ENCODE data around the gene SMAD5.

SMAD5 gene

DNA sequence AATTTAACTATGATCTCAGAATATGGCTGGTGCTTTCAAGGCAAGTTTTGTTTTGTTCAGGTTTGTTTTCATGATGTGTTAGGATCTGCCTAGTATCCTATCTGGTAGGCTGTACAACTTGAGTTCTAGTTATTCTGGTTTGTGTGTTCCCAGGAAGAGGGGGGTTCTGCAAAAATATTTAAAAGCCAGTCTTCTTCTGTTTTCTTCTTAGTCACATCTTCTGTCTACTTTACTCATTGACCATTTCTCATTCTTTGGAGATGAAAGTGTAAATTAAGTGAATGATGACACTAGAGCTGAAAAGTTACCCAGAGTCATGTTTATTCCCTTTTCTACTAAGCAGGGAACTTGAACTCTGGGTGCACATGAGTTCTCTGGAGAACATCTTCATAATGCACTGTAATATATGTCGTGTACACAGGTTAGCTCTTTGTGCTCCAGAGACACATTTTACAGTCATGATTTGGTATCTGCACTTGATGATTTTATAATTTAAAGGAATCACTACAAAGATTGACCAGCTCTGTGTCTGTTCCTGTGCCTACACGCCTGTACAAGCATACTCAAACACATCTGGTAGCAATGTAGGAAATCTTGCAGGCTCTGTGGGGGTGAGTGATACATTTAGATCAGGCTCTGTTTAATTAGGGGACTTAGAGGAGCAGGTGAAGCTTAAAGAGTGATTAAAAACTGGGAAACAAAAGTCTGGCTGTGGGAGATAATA, 5.0 kb downstream of the SMAD5 start:
- no peak for DNase-seq (ENCODE audit: low read depth)
- TF ChIP-seq, protein P1, sequence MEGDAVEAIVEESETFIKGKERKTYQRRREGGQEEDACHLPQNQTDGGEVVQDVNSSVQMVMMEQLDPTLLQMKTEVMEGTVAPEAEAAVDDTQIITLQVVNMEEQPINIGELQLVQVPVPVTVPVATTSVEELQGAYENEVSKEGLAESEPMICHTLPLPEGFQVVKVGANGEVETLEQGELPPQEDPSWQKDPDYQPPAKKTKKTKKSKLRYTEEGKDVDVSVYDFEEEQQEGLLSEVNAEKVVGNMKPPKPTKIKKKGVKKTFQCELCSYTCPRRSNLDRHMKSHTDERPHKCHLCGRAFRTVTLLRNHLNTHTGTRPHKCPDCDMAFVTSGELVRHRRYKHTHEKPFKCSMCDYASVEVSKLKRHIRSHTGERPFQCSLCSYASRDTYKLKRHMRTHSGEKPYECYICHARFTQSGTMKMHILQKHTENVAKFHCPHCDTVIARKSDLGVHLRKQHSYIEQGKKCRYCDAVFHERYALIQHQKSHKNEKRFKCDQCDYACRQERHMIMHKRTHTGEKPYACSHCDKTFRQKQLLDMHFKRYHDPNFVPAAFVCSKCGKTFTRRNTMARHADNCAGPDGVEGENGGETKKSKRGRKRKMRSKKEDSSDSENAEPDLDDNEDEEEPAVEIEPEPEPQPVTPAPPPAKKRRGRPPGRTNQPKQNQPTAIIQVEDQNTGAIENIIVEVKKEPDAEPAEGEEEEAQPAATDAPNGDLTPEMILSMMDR (IDR thresholded peaks at IDR 0.05; ENCODE audit: low read length, missing control alignments): no peak
- no peak overlapping the region for H3K4me3 ChIP-seq (replicated peaks; ENCODE audit: low read depth, low read length)

DNA sequence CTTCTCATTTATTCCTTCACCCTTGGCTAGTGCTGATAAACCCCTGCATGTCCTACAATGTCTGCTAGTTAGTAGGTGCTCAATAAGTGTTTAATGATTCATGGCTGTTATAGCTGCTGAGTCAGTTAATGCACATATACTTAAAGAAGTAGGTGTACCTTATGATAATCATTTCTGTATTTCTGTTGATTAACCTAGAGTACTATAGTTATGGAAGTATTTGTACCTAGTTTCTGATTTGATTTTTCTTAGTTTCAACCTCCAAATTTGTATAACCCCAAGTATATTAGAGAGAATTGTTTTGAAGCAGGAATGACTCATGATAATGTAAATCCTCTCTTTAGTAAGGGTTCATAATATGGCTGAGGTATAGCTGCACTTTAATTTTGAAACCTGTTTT, 8.9 kb downstream of the SMAD5 start:
- DNase-seq (ENCODE audit: low read depth): no peak
- TF ChIP-seq, protein P1 (IDR thresholded peaks at IDR 0.05; ENCODE audit: low read length, missing control alignments): no peak
- H3K4me3 ChIP-seq (replicated peaks; ENCODE audit: low read depth, low read length): no peak overlapping the region

DNA sequence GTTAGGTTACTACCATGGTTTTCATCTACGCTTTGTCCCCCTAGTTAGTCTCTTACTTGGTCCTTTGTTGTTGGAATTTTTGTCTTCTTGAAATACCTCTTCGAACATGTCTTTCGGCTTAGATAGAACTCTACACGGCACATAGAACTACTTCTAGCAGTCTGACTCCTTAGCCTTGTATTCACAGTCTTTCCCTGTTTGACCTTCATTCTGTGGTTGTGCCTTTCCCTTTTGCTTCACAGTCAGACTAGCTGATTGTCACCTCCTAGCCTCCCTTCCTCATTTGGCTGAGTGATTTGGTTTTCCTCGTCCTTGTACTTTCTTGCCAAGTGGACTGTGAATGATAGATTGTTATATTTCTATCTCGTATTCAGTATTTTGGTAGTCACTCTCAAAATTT, 10.7 kb downstream of the SMAD5 start:
- TF ChIP-seq, protein P1 (IDR thresholded peaks at IDR 0.05; ENCODE audit: low read length, missing control alignments): no peak
- DNase-seq (ENCODE audit: low read depth): no peak
- H3K4me3 ChIP-seq (replicated peaks; ENCODE audit: low read depth, low read length): no peak overlapping the region

DNA sequence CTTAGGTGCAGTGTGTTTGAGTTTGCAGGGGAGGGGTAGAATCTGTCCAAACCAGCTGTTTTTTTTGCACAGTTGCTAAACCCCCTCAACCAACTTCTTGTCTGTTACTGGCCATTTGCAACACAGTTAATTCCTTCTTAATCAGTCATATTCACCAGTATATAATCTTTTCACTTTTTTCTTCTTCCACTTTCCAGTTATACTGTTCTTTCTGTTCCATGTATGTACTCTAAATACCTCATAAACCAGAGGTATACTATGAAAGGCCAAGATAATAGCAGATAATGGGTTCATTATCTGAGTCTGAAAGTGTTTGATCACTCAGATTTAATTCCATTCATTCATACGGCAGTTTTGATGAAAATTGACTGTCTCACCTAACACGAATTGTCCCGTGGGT, 11.1 kb downstream of the SMAD5 start:
- H3K4me3 ChIP-seq (replicated peaks; ENCODE audit: low read depth, low read length): no peak overlapping the region
- TF ChIP-seq, protein P1 (IDR thresholded peaks at IDR 0.05; ENCODE audit: low read length, missing control alignments): no peak
- no peak for DNase-seq (ENCODE audit: low read depth)

DNA sequence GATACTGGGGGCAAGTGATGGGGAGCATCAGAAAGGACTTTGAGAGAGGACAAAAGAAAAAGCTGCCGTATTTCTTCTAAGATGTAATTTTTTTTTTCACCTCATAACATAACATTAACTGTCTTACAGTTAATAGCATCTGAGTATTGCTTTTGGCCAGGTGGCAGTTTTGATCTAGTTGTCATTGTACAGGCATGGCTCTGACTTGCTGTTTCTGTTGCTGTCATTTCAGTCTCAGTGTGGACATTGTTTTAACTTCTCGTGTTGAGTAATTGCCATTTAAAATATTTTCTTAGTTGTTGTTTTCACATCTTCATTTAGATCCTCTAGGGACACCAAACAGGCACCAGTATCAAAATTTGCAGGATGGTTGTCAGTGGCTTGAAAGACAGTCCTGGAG, 12.4 kb downstream of the SMAD5 start:
- TF ChIP-seq, protein P1 (IDR thresholded peaks at IDR 0.05; ENCODE audit: low read length, missing control alignments): no peak
- DNase-seq (ENCODE audit: low read depth): no peak
- no peak overlapping the region for H3K4me3 ChIP-seq (replicated peaks; ENCODE audit: low read depth, low read length)

DNA sequence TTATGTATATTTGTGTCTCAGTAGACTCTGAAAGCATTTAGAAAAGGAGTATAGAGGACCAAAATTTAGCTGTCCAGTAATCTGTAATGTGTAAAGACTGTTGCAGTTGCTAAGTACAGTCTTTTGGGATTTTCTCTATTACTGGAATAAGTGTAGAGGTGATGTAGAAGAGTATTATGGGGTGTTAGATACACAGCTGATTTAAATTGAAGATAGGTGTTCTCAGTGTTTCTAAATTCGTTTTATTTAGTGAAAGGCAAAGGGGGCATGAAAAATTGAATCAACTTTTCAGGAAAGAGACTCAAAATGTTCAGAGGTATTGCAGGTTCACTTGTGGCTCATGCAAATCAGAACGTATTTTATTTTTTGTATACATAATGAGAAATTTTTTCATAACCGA, 13.6 kb downstream of the SMAD5 start:
- TF ChIP-seq, protein P1 (IDR thresholded peaks at IDR 0.05; ENCODE audit: low read length, missing control alignments): no peak
- no peak overlapping the region for H3K4me3 ChIP-seq (replicated peaks; ENCODE audit: low read depth, low read length)
- DNase-seq (ENCODE audit: low read depth): no peak

DNA sequence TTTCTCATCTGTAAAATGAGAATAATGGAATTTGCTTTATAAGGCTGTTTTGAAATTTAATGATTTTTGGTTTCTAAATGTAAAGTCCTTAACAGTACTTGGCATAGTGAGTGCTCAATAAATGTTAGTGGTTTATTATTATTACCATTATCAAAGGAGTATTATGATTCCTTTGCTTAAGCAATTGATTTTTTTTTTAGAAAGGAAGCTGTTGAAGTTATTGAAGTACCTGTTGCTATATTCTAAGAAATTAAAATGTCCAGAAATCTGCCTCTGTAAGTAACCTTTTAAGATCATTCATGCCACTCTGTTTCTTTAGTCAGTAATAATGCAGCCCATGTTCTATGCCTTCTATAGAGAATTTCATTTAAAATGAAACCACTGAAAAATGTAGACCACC, 15.0 kb downstream of the SMAD5 start:
- no peak for DNase-seq (ENCODE audit: low read depth)
- H3K4me3 ChIP-seq (replicated peaks; ENCODE audit: low read depth, low read length): no peak overlapping the region

More for the DNA sequence above, 15.0 kb downstream of the SMAD5 start:
- TF ChIP-seq, protein P1 (IDR thresholded peaks at IDR 0.05; ENCODE audit: low read length, missing control alignments): no peak
